Liver (tissue), 9 donors: Measurements from ENCODE around the gene SLIT3. TPM values are rescaled to one million over a fixed set of nuclear protein-coding genes. Genes with fewer than 3 reads are reported as not detected.

Experiments used
- DNase-seq: peaks from one replicate; pipeline ENCODE4 v3.0.0-alpha.2; 2017; ENCODE audit warnings: low spot score
- H3K27ac ChIP-seq, 2 donors: one replicate each; pipeline ENCODE4 v1.7.0; 2013; ENCODE audit warnings: inconsistent platforms in 2 of 2, low read length in 2 of 2, control low read depth in 1 of 2, low read depth in 1 of 2, mild to moderate bottlenecking in 1 of 2
- H3K27me3 ChIP-seq, 4 donors: one replicate each; pipeline versions ENCODE4 v1.6.1 to v1.7.0; 2013; ENCODE audit warnings: low read length in 3 of 4, inconsistent platforms in 1 of 4, mild to moderate bottlenecking in 1 of 4, moderate library complexity in 1 of 4; ENCODE audit not compliant: control insufficient read depth in 4 of 4, insufficient read depth in 4 of 4
- H3K36me3 ChIP-seq, 4 donors: one replicate each; pipeline versions ENCODE4 v1.6.1 to v1.7.0; 2013; ENCODE audit warnings: low read length in 3 of 4, mild to moderate bottlenecking in 3 of 4, low read depth in 1 of 4, moderate library complexity in 1 of 4; ENCODE audit not compliant: control insufficient read depth in 4 of 4, insufficient read depth in 3 of 4
- H3K4me1 ChIP-seq, 4 donors: one replicate each; pipeline versions ENCODE4 v1.6.1 to v1.7.0; 2013; ENCODE audit warnings: low read length in 3 of 4, mild to moderate bottlenecking in 3 of 4, moderate library complexity in 1 of 4; ENCODE audit not compliant: control insufficient read depth in 4 of 4, insufficient read depth in 4 of 4
- H3K4me3 ChIP-seq, 3 donors: one replicate each; pipeline versions ENCODE4 v1.6.1 to v1.7.0; 2013; ENCODE audit warnings: low read length in 3 of 3, control low read depth in 1 of 3, low read depth in 1 of 3, mild to moderate bottlenecking in 1 of 3
- H3K9ac ChIP-seq, 2 donors: one replicate each; pipeline ENCODE4 v1.7.0; 2013; ENCODE audit warnings: low read length in 2 of 2, mild to moderate bottlenecking in 2 of 2, moderate library complexity in 2 of 2, control low read depth in 1 of 2, low read depth in 1 of 2
- H3K9me3 ChIP-seq, 4 donors: one replicate each; pipeline versions ENCODE4 v1.6.1 to v1.7.0; 2013; ENCODE audit warnings: low read length in 3 of 4; ENCODE audit not compliant: control insufficient read depth in 4 of 4
- EGR1 ChIP-seq, 2 donors: IDR thresholded peaks; 2 replicates each; pipeline ENCODE4 v1.6.1; 2016 to 2018; ENCODE audit warnings: antibody characterized with exemption in 2 of 2, low read depth in 2 of 2
- FOXA2 ChIP-seq: IDR thresholded peaks from 2 replicates; pipeline ENCODE4 v1.6.1; 2016; ENCODE audit warnings: antibody characterized with exemption
- GABPA ChIP-seq, 2 donors: IDR thresholded peaks in 1 of 2; conservative IDR thresholded peaks in 1 of 2; 2 replicates each; pipeline ENCODE4 v1.6.1; 2016; ENCODE audit warnings: antibody characterized with exemption in 2 of 2, mild to moderate bottlenecking in 1 of 2, moderate library complexity in 1 of 2
- HNF4A ChIP-seq, 2 donors: conservative IDR thresholded peaks; 2 replicates each; pipeline ENCODE4 v1.6.1; 2016; ENCODE audit warnings: antibody characterized with exemption in 2 of 2, mild to moderate bottlenecking in 2 of 2
- HNF4G ChIP-seq: IDR thresholded peaks from 2 replicates; pipeline ENCODE4 v1.6.1; 2016; ENCODE audit warnings: antibody characterized with exemption
- NR2F2 ChIP-seq: IDR thresholded peaks from 2 replicates; pipeline ENCODE4 v1.6.1; 2016; ENCODE audit warnings: antibody characterized with exemption
- REST ChIP-seq: IDR thresholded peaks from 2 replicates; pipeline ENCODE4 v1.6.1; 2016; ENCODE audit warnings: antibody characterized with exemption, mild to moderate bottlenecking
- ZBTB33 ChIP-seq: IDR thresholded peaks from 2 replicates; pipeline ENCODE4 v1.6.1; 2016; ENCODE audit warnings: antibody characterized with exemption
- WGBS: extraction: QIAGEN DNeasy Blood & Tissue Kit; methylation state at CpG from one replicate; pipeline ENCODE4 v1.1.7; 2013; 5-methylcytosine and 5-hydroxymethylcytosine counted together
- polyA plus RNA-seq, 2 donors: library from polyadenylated mRNA; stranded (reverse) in 1 of 2; unstranded in 1 of 2; fragments of 200-250 nt in 1 of 2; fragments of >200 nt in 1 of 2; fragmentation: Nextera tagmentation in 1 of 2; extraction: Ambion mirVana in 1 of 2; gene quantifications; one replicate each; pipeline versions ENCODE4 v1.2.1 to v1.2.3, GENCODE V29; 2013 to 2015
- total RNA-seq, 2 donors: library from RNA; depleted of rRNA; stranded (reverse); fragments of >200 nt; gene quantifications; one replicate each; pipeline ENCODE4 v1.2.3, GENCODE V29; 2014
- donor health status: healthy.
- donor health status: healthy.
- donor health status: healthy.
- donor health status: healthy.
- donor health status: healthy.

SLIT3 gene
- total and polyA plus RNA-seq, 4 donors, result 0.61 to 1.3 (median 0.91) TPM

GRCh38 chr5:169011009-169011408, 289.9 kb downstream of the SLIT3 start:
- DNase-seq, result no peak
- H3K27me3 ChIP-seq, result peaks cover 0 to 8% (median 0%) of the 10 kb centered on the region in 4 donors
- 79% methylated on average over 4 of the region's 4 CpGs for WGBS

GRCh38 chr5:169009123-169009522, 291.8 kb downstream of the SLIT3 start:
- no peaks in the 10 kb centered on the region for H3K36me3 ChIP-seq
- H3K4me1 ChIP-seq, result no peaks in the 10 kb centered on the region
- TF ChIP-seq HNF4A (conservative IDR thresholded peaks at IDR 0.05), result no peak
- no peak for TF ChIP-seq EGR1 (IDR thresholded peaks at IDR 0.05; ENCODE audit: low read depth in 2 of 2)
- TF ChIP-seq NR2F2, result no peak
- TF ChIP-seq GABPA (IDR thresholded peaks at IDR 0.05 in 1 of 2, conservative IDR thresholded peaks at IDR 0.05 in 1 of 2), result no peak
- no peak for TF ChIP-seq REST
- no peak for TF ChIP-seq HNF4G
- no peak for TF ChIP-seq ZBTB33
- 76% methylated on average over 5 of the region's 5 CpGs for WGBS
- H3K27me3 ChIP-seq, result peaks cover 0 to 4% (median 0%) of the 10 kb centered on the region in 4 donors
- no peak overlapping the region for H3K9ac ChIP-seq
- no peak overlapping the region for H3K27ac ChIP-seq
- no peak for DNase-seq
- no peak overlapping the region for H3K4me3 ChIP-seq
- H3K9me3 ChIP-seq, result no peaks in the 10 kb centered on the region

More at GRCh38 chr5:169011009-169011408, 289.9 kb downstream of the SLIT3 start:
- H3K9me3 ChIP-seq, result no peaks in the 10 kb centered on the region
- H3K36me3 ChIP-seq, result no peaks in the 10 kb centered on the region
- H3K9ac ChIP-seq, result no peak overlapping the region
- no peak overlapping the region for H3K27ac ChIP-seq
- TF ChIP-seq REST (no peak), FOXA2 (no peak)
- no peaks in the 10 kb centered on the region for H3K4me1 ChIP-seq
- no peak overlapping the region for H3K4me3 ChIP-seq
